HPDE6-E6E7 (cell line): ENCODE measurements around the gene ADAM19.

Experiments
- DNase-seq: peaks from one replicate; pipeline ENCODE4 v3.0.0; 2011; ENCODE audit warnings: missing footprints; ENCODE audit errors: extremely low spot score

The ADAM19 gene

DNA sequence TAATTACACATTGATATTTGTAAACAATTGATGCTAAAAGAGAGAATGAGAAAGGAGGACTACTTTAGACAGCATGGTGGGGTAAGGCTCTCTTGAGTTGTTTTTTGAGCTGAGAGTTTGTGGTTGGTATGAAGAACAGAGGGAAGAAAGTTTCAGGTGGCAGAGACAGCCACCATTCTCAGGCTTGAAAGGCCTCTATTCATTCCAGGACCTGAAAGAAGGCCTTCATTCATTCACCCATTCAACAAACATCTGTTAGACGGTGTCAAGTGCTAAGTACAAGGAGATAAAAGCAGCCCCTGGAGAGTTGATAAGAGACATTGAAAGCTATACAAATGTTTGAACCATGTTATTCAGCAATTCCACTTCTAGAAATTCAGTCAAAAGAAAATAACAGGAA lies 21.7 kb upstream of the ADAM19 start:
- no peak for DNase-seq

DNA sequence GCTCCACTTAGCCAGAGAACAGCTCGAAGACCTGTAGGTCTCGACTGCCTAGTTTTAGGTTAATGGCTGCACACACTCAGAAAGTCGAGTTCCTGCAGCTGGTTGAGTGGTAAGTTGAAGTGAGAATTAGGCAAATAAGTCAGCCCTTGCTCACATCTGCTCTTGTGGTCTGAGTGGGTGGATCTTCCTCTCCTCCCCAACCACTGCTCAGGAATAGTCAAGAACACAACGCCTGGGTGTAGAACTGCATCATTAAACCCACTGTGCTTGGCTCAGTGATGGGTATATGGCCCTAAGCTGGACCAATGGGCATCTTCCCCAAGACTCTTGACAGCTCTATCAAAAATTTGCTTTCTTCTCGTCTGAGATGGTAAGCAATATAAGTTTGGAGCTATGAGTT lies 20.9 kb upstream of the ADAM19 start:
- no peak for DNase-seq

DNA sequence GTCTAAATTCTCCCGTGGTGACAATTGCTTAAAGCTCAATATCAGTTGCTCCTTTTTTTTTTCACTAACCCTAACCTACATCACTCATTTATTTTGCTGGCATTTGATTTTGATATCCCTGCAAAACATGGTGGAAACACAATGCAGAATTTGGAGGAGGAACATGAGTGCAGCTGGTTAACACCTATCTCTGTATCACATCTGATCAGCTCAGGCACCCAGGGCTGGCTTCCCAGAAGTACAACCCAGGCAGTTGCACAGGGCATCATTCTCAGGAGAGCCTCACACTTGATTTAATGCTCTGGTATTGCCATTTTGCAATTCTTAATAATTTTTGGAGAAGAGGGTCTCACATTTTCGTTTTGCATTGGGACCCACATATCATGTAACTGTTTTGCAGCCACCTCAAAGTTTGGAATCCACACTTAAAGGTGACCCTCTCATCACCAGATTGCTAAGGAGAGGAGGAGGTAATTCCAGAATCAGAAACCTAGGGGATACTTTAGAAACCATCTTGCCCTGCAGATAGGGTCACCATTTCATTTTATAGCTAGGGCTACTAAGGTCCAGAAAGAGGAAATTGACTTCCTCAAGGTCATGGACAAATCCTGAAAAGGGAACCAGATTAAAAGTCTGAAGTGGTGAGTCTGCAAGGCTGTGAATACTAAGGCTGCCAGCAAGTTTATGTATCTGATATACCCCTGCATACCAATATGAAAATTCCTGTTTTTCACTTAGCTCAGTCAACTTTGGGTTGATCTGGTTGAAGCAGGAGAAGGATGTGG lies 19.3 kb upstream of the ADAM19 start:
- no peak for DNase-seq

DNA sequence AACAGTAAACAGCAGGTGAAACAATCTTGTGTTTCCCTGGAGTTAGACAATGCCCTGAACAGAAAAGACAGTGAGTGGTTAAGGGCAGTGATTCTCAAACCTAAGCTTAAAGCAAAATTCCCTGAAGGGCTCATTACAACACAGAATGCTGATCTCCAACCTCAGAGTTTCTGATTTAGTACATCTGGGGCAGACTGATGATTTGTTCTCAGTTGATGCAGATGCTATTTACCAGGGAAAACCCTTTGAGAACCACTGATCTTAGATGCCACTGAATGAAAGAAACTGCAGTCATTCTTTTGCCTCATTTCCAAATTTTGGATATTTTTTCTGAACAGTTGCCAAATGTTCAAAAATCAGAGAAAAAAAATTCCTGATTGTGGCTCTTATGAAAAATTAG lies 18.7 kb upstream of the ADAM19 start:
- DNase-seq = no peak

DNA sequence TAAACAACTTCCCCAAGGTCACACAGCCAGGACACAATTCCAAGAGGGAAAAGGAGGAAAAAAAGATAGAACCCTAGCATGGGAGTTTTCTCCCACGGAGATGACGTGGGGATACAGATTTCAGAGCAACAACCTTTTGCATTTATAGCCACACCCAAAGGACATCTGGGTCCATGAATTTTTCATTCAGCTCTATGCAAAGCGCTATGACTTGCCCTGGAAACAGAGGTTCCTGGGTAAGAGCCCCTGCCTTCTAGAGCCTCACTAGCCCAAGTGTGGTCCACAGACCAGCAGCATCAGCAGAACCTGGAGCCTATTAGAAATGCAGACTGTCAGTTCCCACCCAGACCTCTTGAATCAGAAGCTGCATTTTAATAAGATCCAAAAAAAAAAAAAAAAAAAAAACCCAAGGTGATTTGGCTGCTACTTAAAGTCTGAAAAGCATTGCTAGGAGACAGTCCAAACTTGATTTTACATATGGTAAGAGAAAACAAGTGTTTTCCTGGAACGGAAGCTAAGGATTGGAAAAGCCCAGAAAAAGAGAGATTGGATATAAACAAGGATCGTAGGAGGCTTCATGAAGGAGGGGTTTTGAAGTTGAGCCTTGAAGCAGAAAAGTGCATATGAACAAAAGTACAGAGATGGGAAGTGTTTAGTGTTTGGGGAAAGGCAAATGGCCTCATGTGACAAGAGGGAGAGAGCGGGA lies 17.6 kb upstream of the ADAM19 start:
- no peak for DNase-seq

DNA sequence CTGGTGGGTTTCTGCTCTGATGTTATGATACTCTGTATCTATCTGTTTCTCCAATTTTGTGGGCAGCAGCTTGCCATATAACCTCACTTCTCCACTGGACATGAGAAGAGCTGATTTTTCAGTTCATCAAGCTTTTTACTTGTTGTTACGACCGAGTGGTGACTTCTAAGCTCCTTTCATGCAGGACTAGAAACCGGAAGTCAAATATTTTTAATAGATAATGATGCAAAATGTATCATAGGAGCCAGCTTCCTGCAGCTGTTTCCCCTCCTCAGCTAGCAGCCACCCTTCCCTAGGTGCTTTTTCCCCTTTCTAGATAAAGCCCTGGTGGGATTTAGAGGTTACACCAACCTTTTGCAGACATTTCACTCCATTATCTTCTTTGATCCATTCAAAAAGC lies 17.0 kb upstream of the ADAM19 start:
- DNase-seq = no peak

DNA sequence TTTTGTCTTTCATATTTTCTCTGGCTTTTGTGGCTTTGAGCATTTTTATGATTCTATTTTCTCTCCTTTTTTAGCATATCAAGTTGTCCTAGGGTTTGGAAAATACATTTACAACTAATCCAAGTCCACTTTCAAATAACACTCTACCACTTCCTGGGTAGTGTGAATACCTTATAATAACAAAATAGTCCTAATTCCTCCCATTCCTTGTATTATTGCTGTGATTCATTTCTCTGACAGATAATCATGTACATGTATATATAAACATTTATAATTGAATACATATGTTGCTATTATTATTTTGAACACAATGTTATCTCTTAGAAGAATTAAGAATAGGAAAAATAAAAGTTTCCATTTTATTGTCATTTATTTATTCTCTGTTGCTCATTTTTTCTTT lies 14.9 kb upstream of the ADAM19 start:
- no peak for DNase-seq

DNA sequence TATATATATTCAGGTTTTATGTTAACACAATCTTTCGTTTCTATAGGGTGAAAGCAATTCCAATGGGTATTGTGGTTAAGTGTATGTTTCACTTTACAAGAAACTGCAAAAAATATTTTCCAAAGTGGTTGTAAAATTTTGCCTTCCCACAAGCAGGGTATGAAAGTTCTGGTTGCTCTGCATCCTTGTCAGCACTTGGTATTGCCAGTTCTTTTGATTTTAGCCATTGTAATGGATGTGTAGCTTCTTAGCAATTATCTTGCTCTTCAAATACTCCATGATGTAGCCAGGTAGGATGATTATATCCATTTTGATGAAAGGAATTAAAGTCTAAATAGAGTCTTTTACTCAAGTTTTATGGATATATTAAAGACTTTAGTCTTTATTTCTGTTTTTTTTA lies 9.1 kb upstream of the ADAM19 start:
- no peak for DNase-seq

DNA sequence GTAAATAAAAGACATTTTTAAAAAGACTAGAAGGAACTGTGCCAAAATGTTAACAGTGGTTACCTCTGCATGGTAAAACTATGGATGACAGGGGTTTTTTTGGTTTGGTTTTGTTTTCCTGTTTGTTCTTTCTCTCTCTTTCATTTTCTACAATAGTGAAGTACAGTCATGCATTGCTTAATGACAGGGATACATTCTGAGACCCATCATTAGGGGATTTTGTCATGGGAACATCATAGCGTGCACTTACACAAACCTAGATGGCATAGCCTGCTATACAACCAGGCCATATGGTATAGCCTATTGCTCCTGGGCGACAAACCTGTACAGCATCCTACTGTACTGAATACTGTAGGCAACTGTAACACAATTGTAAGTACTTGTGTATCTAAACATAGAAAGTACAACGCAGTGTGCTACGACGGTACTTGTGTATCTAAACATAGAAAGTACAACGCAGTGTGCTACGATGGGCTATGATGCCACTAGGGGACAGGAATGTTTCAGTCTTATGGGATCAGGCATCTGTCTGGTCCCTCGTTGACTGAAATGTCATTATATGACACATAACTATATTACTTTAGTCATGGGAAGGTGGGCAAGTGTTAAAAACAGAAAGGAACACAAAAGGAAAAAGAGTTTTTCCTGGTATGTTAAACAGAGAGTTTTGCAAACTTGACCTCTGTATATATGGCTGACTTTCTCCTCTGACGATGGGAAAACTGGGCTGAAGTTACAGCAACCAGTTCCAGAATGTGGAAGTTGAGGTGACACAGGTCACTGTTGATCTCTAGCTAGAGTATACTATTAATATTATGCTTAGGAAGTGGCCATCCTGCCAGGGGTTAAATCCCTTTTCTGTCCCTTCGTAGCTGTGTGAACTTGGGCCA lies 7.4 kb upstream of the ADAM19 start:
- no peak for DNase-seq

DNA sequence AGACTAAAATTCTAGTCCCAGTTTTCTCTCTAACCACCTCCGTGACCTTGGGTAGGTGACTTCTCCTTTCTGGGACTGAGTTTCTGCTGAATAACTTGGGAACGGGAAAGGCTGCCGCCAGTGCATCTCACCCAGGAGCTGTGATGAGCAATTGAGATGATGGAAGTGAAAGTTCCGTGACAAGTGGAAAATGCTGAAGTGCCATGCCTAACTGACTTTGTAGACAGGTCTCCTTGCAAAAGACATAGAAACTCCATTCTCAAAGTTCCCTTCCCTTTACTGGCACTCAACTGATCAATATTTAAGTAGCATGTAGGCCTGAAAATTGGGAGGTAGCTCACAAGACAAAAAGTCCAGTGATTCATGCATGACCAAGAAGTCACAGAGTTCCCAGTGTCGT lies 6.3 kb upstream of the ADAM19 start:
- DNase-seq = no peak

DNA sequence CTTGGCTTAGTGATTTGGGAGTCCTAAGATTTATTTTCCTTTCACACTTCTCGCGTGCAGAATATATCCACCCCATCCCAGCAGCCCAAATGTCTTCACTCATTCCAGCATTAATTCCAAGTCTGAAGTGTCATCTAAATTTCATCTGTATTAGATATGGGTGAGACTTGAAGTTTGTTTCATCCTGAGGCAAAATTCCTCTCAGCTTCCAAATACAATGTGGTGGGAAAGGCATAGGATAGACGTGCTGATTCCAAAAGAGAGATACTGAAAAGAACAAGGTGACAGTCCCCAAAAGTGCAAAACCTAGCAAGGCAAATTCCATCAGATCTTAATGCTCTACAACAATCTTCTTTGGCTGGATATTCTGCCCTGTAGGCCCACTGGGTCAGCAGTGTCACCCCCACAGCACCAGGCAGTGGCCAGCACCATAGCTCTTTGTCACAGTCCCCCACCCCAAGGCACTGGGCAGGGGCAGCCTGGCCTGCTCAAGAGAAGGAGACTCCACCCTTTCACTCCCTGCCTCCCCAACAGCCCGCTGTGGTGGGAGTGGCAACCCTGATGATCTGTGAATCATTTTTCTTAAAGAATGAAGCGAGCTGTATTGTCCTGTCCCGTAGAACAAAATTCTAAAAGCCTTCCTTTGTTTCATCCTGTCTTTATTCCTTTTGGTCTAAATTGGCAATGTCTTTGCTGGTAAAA lies 2.7 kb upstream of the ADAM19 start:
- no peak for DNase-seq

DNA sequence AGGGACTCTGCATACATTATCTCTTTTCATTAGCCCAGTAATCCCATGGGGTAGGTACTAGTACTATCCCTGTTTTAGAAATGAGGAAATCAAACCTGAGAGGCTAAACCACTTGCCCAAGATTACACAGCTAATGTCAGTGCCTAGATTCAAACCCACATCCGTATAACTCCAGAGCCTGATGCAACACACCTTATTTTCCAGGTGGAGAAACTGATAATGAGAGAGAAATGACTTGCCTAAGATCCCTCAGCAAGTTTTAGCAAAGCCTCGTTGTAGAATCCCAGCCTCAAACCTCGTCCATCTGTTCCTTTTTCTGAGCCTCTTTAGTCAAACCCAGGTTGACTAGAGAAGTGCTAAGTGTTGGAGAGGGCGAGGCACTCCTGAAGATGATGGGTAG lies 1.1 kb upstream of the ADAM19 start:
- no peak for DNase-seq

DNA sequence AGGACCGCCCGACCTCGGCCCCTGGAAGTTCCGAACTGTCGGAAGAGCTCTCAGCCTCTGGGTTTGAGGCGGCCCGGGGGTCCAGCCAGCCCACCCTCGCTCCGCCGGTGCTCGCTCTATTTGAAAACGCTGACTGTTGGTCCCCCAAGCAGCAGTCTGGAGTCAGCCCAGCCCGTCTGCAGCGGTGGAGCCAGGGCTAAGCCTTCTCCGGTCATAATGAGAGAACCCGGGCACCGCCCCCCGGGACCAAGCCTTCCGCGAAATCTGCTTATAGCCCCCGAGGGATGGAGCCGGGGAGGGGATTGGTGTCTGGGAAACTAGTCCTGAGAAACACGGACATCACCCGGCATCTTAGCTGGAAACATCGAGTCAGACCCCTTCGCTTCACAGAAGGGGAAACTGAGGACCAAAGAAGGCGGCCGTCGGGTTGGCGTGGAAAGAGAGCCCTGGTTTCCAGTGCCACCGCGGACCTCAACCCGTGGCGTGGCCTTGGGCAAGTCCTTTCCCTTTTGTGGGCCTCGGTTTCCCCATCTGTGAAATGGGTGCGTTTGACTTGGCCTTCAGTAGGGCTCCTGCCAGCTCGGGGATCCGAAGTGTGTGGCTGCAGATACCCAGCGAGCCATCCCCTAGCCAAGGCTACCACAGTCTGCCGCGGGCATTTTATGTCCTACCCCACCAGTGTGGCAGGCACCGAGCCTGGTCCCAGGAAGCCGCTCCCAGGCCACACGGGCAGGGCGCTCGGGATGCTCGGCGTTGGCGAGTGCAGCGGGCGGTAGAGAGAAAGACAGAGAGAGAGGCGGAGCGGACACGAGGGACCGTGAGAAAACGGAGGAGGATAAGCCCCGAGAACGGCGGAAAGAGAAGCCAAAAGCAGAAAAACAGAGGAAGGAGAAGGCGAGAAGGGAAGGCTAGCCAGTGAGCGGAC lies 857 bp downstream of the ADAM19 start:
- DNase-seq = no peak

DNA sequence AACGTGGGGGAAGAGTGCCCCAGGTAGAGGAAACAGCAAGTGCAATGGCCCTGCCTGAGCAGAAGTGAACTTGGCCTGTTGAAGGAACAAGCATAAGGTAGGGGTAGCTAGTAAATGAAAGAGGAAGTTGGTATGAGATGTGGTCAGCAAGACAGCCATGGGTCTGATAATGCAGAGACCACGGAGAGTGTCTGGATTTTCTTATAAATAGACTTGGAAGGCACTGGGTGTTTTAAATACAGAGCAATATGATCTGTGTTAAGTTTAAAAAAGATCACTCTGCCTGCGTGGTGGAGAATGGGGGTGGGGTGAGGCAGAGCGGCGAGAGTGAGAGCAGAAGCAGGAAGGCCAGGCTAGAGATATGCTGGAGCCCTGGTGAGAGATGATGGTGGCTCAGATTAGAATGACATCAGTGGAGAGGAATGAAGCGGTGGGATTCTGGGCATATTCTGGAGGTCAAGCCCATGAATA lies 4.2 kb downstream of the ADAM19 start:
- DNase-seq = no peak

DNA sequence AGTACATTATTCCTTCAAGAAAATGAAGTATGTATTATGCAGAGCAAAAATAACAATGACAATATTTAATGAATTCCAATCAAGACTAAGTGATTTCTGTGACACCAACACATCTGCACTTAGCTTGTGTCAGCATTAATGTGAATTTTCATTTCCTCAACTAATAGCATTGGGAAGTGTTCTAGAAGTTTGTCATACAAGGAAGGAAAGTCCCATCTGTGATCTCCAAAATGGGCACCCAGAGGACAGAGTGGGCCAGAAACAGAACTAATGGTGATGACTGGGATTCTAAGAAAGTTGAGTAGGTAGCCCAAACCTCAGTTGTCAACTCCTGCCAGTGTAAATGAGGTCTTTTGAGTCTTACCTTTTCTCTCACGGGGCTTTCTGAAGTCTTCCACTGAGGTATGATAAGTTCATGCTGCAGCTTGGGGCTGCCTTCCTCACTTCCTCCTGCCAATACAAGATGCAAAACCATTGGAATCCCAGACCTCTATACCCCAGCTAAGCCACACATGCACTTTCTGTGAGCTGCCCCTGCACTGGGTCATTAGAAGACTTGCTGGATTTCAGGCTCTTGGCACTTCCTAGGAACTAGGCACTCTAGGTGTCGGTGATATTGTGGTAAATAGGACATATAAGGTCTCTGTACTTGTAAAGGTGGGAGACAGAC lies 4.9 kb downstream of the ADAM19 start:
- no peak for DNase-seq

DNA sequence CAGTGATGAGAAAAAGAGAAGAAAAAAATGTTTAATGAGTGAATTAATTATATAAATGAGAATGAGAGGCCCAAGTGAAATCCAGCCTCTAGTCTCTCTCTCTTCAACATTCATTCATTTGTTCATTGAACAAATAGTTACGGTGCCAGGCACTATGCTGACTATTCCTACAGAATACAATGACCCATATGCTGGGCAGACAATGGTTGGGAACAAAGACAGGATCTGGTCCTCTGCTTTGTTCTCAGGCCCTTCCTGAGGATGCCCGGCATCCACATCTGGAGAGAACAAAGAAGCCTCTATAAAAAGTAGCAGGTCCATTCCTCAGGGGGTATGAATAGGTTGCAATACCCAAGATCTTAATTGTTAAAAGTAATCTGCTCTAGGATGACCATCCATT lies 6.9 kb downstream of the ADAM19 start:
- no peak for DNase-seq

DNA sequence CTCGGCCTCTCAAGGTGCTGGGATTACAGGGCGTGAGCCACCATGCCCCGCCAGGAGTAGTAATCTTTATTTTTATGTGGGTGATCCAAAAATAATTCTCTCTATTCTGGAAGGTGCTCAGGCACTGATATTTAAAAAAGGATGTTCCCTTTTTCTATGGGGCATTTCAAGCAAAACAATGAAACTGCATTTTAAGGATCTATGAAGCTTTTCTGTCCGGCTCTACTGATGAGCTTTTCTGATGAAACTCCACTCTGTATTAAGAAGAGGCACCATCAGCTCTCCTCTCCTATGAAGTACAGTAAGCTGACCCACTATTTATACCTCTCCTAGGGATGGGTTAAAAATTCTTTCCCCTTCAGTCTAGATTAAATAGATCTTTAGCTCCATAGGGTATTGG lies 7.4 kb downstream of the ADAM19 start:
- no peak for DNase-seq

DNA sequence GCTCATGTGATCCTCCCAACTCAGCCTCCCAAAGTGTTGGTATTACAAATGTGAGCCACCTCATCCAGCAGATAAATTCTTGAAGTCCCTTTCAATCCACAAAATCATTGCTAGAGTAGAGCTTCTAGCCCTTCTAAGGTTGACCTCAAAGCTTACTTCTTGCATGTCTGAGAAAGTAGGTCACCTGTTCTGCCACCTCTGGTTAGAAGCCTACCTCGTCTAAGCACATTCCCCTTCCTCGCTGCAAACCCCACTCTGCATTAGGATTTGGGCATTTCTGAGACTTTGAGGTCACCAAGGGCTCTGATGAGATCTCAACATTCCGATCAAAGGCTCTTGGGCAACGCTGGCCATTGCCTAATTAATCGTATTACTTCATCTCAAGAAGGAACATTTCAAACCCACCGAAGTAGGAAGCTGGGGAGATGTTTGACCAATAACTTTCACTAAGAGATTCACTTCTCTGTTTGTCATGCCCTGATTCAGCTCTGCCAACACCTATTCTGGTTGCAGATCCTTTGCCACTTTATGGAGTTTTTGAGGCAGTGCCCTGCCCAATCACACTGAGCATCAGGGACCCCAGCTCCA lies 8.6 kb downstream of the ADAM19 start:
- DNase-seq = no peak

DNA sequence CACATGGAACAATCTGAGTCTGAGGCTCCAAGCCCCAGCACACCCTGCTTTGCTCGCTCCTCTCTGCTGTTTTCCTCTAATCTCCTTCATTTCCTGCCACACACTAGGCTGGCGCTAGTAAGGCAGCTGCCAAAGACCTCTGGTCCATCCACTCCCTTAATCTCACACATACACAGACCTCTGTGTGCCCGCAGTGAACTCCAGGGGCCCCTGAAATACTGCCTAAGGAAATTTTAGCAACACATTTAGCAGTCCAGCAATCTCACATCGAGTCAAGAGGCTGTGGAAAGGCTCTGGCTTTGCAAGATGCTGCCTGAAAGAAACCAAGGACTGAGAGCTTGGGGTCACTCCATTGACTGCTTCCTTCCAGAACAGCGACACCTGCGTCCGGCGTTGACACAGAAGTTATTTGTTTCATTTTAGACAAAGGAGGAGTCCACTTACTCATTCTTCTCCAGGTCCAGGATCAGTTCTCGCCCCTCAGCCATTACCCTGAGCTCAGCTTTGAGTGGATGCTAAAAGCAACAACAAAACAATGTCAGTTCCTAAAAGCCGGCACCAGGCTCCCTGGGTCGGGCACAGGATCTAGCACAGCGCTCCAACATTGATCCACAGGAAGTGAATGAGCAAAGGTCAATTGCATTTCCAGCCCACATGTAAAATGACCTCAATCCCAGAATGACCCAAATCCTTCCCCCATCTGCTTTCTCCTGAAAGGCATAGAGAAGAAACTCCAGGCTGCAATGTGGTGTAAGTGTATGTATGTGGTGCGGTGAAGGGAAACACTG lies 11.5 kb downstream of the ADAM19 start:
- DNase-seq = no peak
